Measurements from ENCODE around the gene HOXA10. TPM values are rescaled to one million over a fixed set of nuclear protein-coding genes. Genes with fewer than 3 reads are reported as not detected.
A peak's percentile ranks its signal among the peaks of the same experiment; 100 is the strongest.

The HOXA10 gene
- polyA plus RNA-seq, 10 donors: 0.20 to 38.2 (median 9.7) TPM; not detected in 1

GRCh38 chr7:27169658-27170425 is 4.3 kb downstream of the HOXA10 start:
- DNase-seq: peak in 1 of 3 donors; percentile 90

- DNase-seq: peak in 1 of 3 donors; percentile 94
Observed at GRCh38 chr7:27168265-27168947, 5.7 kb downstream of the HOXA10 start.

DNA sequence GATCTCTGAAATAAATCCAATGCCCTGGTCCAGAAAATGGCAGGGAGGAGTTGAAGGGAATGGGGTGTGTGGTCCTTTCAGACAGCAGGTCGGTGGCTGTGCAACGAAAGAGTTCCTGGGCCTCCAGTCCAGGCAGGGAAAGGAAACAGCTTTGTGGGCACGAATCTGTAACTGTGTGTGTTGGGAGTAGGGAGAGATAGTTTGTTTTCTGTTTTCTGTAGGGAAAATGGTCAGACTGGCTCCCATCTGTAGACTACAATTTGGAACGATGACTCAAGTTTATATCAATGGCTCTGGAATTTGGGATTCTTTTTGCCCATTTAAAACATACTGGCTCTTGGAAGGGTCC is 6.2 kb downstream of the HOXA10 start:
- DNase-seq: no peak

DNA sequence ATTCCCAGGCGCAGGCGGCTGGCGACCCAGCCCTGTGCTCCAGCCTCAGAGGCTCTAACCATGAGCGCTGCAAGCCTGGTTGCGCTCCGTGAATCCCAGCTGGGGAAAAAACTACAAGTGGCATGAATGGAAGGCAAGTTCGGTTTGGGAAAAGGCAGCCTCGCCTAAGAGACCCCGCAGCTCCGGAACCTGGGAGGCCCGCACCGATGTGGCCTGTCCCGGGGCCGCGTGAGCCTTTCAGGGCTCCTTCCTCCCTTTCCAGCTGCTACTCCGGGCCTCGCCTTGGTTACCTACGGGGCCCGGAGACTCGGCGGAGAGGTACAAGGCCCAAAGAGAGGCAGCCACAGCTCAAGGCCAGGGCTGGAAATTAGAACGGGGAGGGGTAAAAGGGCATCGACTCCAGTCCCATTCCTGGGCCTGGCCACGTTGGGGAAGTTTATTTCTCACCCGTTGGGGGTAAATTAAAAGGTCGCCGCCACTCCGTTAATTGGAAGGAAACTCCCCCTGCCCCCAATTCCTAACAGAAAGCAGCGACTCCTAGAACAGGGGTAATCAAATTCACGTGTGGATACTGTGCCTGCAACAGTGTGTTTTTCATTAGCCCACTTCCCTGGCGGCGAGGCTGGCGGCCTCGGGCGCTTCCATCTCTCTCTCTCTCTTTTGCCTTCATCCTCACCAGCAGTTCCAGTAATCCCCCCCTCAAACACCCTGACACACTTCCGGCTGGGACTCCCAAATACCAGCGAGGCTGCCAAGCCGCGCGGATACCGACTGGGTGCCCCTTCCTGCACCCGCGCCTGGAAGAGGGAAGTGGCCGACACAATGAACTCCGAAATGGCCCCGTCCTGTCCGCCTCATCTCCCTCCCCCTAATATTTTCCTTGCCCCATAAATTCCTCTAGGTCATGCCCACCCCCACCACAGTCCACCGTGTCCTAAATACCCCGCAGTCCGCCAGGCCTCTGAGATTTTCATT is 7.3 kb downstream of the HOXA10 start:
- DNase-seq: peak in 1 of 3 donors; percentile 83

- DNase-seq: no peak
Observed at GRCh38 chr7:27165996-27166530, 8.1 kb downstream of the HOXA10 start.

- peak; percentile 86 to 98 (median 92) for DNase-seq
Observed at GRCh38 chr7:27165089-27165995, 8.8 kb downstream of the HOXA10 start, which contains the start of gene HOXA9. Gene HOXA9, minus strand, starts transcription at chr7:27165537. Its CDS starts 80 bp downstream, at chr7:27165457.

- DNase-seq: peak in 1 of 3 donors; percentile 88
Observed at GRCh38 chr7:27164367-27165088, 9.6 kb downstream of the HOXA10 start.

DNA sequence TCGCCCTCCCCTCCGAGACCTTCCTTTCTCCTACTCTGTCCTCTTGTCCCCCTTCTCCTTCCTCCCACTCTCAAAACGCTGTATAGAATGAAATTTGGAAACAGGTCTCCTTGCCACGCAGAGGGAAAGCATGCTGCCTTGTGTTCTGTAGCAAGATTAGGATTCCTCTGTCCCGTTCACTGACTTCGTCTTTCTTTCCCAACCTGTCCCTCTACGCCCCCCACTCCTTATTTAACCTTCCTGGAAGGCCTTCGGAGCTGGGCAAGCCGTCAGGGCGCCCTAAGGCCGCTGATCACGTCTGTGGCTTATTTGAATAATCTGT is 10.1 kb downstream of the HOXA10 start:
- DNase-seq: no peak

DNA sequence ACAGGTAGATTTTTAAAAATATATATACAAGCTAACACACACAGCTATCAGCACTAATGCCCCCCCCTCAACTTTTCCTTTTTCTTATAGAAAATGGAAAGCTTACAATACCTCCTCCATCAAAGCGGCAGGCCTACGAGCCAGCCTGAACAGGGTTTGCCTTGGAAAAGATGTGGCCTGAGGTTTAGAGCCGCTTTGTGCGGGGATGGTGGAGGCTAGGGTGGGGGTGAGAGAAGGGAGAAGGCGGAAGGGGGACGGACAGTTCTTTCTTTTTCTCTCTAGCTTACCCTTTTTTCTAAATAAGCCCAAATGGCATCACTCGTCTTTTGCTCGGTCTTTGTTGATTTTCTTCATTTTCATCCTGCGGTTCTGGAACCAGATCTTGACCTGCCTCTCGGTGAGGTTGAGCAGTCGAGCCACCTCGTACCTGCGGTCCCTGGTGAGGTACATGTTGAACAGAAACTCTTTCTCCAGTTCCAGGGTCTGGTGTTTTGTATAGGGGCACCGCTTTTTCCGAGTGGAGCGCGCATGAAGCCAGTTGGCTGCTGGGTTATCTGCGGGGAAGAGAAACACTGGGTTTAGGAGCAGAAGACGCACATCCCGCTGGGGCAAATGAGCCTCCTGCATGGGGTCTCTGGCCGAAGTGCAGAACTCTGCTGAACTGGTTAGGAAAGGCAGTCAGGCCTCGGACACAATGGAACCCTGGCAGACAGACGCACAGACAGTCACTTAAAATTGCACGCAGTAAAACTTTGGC is 10.7 kb downstream of the HOXA10 start:
- no peak for DNase-seq

DNA sequence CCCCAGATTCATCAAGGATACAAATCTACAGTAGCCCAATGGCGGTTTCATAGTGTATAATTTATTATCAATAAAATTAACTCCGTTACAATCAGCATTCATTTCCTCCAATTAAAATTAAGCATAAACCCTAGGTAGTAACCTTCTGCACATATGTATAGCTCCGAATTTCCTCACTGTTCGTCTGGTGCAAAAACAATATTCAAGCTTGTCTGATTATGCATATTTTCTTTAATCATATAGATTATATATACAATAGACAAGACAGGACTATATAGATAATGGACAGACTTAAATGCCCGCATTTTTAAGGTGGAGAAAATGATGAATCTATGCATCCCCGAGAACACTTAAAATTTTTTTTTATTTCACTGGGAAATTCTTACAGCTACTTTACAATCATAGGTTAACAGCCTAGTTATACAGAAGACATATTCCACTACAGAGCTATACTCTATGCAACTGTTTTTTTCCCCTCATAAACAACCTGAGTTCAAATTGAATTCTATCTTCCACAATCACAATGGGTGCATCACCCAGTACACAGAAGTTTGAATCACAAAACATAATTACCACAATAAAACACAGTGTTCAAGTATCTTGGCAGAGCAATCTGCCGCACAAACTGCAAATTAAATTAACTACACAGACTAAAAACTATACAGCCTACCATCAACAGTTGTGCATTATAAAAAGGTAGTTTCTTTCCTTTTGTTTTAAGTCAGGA is 11.4 kb downstream of the HOXA10 start:
- DNase-seq: peak in 1 of 3 donors; percentile 74

DNA sequence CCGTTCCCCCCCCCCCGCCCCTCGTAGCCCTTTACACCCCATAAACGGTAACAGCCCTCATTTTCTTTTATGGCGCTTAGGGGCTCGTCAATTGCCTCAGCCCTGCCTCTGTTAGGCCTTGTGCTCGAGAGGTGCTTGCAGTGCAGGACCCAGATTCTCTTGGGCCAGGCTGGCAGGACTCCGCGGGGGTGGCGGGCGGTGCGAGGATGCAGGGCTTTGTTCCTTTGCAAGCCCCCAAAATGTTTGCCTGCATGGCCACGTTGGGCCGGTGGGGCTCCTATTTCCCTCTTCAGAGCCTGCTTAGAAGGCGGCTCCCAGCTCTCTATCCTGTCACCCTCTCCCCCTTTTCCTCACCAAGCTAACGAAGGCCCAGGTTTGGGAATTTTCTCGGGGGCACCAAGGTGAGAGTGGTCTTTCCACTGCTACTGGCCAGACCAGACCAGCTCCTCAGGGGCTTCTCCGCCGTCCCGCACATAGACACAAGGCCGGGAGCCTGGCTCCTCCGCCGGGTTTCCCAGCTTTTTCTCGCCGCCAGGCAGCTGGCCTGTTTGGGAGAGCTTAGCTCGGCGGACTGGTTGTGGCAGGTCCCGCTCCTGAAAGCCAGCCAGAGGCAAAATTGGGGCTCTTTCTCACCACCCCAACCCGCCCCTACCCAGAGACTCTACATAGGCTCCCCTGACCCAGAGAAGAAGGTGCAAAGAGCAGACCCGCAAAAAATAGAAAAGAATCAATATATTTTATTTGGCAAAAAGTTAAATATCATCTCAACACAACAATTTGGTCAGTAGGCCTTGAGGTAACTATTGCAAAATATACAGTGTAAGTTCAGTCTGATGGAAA is 12.2 kb downstream of the HOXA10 start:
- DNase-seq: peak in 1 of 3 donors; percentile 86

GRCh38 chr7:27161214-27161720 is 12.9 kb downstream of the HOXA10 start:
- peak in 1 of 3 donors; percentile 41 for DNase-seq

DNA sequence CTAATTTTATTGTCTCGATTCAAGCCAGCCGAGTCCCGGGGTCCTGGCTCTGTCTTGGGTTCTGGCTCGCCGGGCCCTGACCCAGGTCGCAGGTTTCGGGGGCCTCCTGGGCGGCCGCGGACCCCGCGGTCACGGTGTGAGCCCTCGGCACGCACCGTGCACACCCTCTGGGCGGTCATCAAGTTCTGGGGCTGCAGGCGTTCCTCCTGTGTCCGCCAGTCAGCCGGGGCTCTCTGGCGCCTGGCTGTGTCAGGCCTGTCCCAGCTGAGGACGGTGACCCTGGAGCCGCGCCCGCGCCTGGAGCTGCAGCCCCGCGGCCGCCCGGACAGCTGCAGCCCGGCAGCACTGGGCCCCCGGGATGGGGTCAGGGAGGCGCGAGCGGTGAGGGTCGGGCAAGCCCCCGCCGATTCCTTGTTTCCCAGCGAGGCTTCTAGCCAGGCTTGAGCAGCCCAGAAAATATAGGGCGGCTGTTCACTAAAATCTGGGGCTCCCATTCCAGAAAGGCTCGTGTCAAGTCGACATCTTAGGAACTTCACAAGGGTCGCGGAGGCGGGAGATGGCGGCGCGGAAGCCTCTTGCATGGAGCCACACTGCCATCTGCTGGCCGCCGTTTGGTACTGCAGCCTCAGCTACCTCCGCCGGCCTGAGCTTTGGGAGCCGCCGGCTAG is 13.4 kb downstream of the HOXA10 start:
- peak; percentile 88 to 97 (median 92) for DNase-seq

DNA sequence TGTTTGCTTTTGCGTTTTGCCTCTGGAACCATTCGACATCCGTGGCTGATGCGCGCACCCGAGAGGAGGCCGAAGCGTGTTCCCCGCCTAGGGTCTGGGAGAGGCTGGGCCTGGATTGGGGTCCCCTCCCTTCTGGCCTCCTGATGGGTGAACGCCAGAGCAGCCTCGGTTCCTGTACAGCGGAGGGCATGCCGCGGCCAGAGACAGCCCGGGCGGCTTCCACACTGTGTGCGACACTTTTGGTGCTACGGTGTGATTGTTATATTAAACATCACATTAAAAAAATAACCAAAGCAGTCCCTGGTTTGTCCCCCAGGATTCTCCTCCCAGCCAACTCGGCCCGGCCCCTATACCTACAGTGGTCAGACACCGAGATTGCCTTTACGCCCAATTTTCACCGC is 14.0 kb downstream of the HOXA10 start:
- DNase-seq: peak in 2 of 3 donors; percentile 32 to 76

GRCh38 chr7:27159266-27160144 is 14.6 kb downstream of the HOXA10 start:
- no peak for DNase-seq
